Skeletal muscle cell (primary cell): ENCODE measurements around the gene LCP1.

Source experiments
- DNase-seq: peaks from one replicate; pipeline ENCODE4 v3.0.0-alpha.2; 2010; ENCODE audit warnings: low read depth
- H3K4me3 ChIP-seq: 2 replicates; pipeline ENCODE4 v1.5.1; 2011; ENCODE audit warnings: low read depth, mild to moderate bottlenecking, control low read depth, low read length, moderate library complexity

Gene LCP1

GRCh38 chr13:46076827-46077226 lies 105.2 kb downstream of the LCP1 start:
- DNase-seq, result no peak
- no peak overlapping the region for H3K4me3 ChIP-seq
